ENCODE measurements around the gene KDM3A. TPM values are rescaled to one million over a fixed set of nuclear protein-coding genes. Genes with fewer than 3 reads are reported as not detected.

The KDM3A gene
- total RNA-seq, 1 donor from 2014 or later: 46.0 TPM

- Mint-ChIP-seq H3K27me3 (no peaks in the 10 kb centered on the region), H3K4me1 (no peaks in the 10 kb centered on the region), H3K27ac (no peak overlapping the region), H3K36me3 (ENCODE audit: low read depth) (peaks cover 80% of the 10 kb centered on the region), H3K9me3 (peaks cover 7% of the 10 kb centered on the region), H3K4me3 (no peak overlapping the region)
- CTCF ChIA-PET: no interaction called here
- ATAC-seq (ENCODE audit: low read depth) (no peak), DNase-seq (no peak)
- intact Hi-C loops (cut with micrococcal nuclease): no loop called here
- POLR2A ChIA-PET: no interaction called here
- no peak for TF ChIP-seq CTCF (IDR thresholded peaks at IDR 0.05)
These were observed 66.4 kb downstream of the KDM3A start for GRCh38 chr2:86507600-86507999.

GRCh38 chr2:86510436-86510933, 69.3 kb downstream of the KDM3A start:
- ChIA-PET CTCF (no interaction called here), POLR2A (no interaction called here)
- Mint-ChIP-seq H3K9me3 (no peaks in the 10 kb centered on the region), H3K4me3 (no peak overlapping the region), H3K4me1 (no peaks in the 10 kb centered on the region), H3K36me3 (ENCODE audit: low read depth) (peaks cover 64% of the 10 kb centered on the region), H3K27me3 (no peaks in the 10 kb centered on the region), H3K27ac (no peak overlapping the region)
- intact Hi-C loops (cut with micrococcal nuclease): no loop called here
- TF ChIP-seq CTCF (IDR thresholded peaks at IDR 0.05): no peak
- DNase-seq (no peak), ATAC-seq (ENCODE audit: low read depth) (no peak)

- DNase-seq (no peak), ATAC-seq (ENCODE audit: low read depth) (no peak)
- no peaks in the 10 kb centered on the region for H3K4me1 Mint-ChIP-seq
- intact Hi-C loops (cut with micrococcal nuclease): no loop called here
- no peak overlapping the region for H3K4me3 Mint-ChIP-seq
- ChIA-PET CTCF (no interaction called here), POLR2A (no interaction called here)
- no peaks in the 10 kb centered on the region for H3K9me3 Mint-ChIP-seq
- H3K27me3 Mint-ChIP-seq: no peaks in the 10 kb centered on the region
- peaks cover 58% of the 10 kb centered on the region for H3K36me3 Mint-ChIP-seq (ENCODE audit: low read depth)
- no peak overlapping the region for H3K27ac Mint-ChIP-seq
- TF ChIP-seq CTCF (IDR thresholded peaks at IDR 0.05): no peak
These were observed 70.9 kb downstream of the KDM3A start for GRCh38 chr2:86512034-86512433.

- Mint-ChIP-seq H3K27me3 (no peaks in the 10 kb centered on the region), H3K36me3 (ENCODE audit: low read depth) (peaks cover 50% of the 10 kb centered on the region), H3K4me1 (no peaks in the 10 kb centered on the region), H3K4me3 (no peak overlapping the region), H3K27ac (no peak overlapping the region), H3K9me3 (no peaks in the 10 kb centered on the region)
- intact Hi-C loops (cut with micrococcal nuclease): no loop called here
- ChIA-PET CTCF (no interaction called here), POLR2A (no interaction called here)
- TF ChIP-seq CTCF (IDR thresholded peaks at IDR 0.05): no peak
- ATAC-seq (ENCODE audit: low read depth) (no peak), DNase-seq (no peak)
These were observed 71.7 kb downstream of the KDM3A start for GRCh38 chr2:86512892-86513291.

GRCh38 chr2:86513948-86514660, 72.9 kb downstream of the KDM3A start:
- ChIA-PET CTCF (no interaction called here), POLR2A (interaction anchor here (0.6 kb wide), 1 partner anchor 15 kb away, joined by 4 read pairs; no protein-coding TSS in a partner anchor)
- H3K27ac Mint-ChIP-seq: no peak overlapping the region
- intact Hi-C loops (cut with micrococcal nuclease): no loop called here
- ATAC-seq (ENCODE audit: low read depth) (no peak), DNase-seq (no peak)
- no peak overlapping the region for H3K4me3 Mint-ChIP-seq
- H3K4me1 Mint-ChIP-seq: no peaks in the 10 kb centered on the region
- peaks cover 44% of the 10 kb centered on the region for H3K36me3 Mint-ChIP-seq (ENCODE audit: low read depth)
- TF ChIP-seq CTCF (IDR thresholded peaks at IDR 0.05): no peak
- no peaks in the 10 kb centered on the region for H3K27me3 Mint-ChIP-seq
- H3K9me3 Mint-ChIP-seq: no peaks in the 10 kb centered on the region

Measured in activated B cell treated with CpG ODN at 0.5 μM for 24 hours (primary cell).